ENCODE results near the gene SET. TPM values are rescaled to one million over a fixed set of nuclear protein-coding genes. Genes with fewer than 3 reads are reported as not detected.

SET gene, protein sequence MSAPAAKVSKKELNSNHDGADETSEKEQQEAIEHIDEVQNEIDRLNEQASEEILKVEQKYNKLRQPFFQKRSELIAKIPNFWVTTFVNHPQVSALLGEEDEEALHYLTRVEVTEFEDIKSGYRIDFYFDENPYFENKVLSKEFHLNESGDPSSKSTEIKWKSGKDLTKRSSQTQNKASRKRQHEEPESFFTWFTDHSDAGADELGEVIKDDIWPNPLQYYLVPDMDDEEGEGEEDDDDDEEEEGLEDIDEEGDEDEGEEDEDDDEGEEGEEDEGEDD
- 100 to 1,000 TPM; 209 to 355 (median 256) TPM for total RNA-seq

DNA sequence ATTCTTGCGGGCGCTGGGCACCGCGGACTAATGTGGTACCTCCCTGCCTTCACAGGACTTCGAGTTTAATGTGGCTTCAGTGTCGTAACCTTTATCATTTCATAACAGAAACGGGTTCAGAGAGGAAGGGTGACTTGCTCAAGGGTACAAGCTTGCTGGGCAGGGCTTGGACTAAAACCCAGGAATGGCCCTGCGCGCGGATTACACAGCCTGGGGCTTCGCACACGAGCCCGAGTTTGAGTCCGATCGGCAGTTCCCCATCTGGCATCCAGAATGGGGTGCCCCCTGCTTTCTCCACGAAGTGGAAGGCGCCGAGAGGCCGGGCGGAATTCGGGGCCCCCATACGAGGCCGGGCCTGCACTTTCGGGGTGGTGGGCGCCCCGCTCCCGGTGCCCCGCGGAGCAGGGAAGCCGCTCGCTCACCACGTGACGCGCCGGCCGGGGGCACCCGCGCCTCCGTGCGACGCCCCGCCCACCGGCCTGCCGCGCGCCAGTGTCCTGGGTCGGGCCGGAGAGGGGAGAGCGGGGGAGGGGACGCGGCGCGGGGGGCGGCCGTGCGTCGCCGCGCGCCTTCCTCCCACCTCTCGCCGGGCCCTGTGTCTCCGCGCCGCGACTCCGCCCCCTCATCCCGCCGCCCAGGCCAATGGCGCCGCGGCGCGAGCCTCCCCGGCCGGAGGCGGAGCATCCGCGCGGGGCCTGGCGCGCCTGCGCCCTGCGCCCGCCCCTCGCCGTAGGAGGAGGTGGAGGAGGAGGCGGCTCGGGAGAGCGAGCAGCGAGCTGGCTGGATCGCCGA lies at the start of gene SET:
Gene SET, plus strand, starts transcription at position 722 of the 792 bp plus-strand sequence. CDS start 361 bp downstream, outside the sequence.
- H3K27me3 ChIP-seq, result no peaks in the 10 kb centered on the region
- H3K36me3 ChIP-seq, result peaks cover 0 to 23% of the 10 kb centered on the region in 2 donors
- ATAC-seq, result peak; percentile 96
- peak within 1 kb of the TSS; percentile 71 to 95 for H3K4me3 ChIP-seq
- 50 to 60% methylated on average over 1 to 4 of the region's 93 CpGs for WGBS, 2 donors (ENCODE audit: low coverage in 1 of 2)
- TF ChIP-seq, protein P1, sequence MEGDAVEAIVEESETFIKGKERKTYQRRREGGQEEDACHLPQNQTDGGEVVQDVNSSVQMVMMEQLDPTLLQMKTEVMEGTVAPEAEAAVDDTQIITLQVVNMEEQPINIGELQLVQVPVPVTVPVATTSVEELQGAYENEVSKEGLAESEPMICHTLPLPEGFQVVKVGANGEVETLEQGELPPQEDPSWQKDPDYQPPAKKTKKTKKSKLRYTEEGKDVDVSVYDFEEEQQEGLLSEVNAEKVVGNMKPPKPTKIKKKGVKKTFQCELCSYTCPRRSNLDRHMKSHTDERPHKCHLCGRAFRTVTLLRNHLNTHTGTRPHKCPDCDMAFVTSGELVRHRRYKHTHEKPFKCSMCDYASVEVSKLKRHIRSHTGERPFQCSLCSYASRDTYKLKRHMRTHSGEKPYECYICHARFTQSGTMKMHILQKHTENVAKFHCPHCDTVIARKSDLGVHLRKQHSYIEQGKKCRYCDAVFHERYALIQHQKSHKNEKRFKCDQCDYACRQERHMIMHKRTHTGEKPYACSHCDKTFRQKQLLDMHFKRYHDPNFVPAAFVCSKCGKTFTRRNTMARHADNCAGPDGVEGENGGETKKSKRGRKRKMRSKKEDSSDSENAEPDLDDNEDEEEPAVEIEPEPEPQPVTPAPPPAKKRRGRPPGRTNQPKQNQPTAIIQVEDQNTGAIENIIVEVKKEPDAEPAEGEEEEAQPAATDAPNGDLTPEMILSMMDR (IDR thresholded peaks at IDR 0.05), result peak in 1 of 4 experiments; percentile 26
- TF ChIP-seq EP300 (IDR thresholded peaks at IDR 0.05) (no peak), POLR2A (IDR thresholded peaks at IDR 0.05) (peak in 1 of 2 donors; percentile 97), POLR2AphosphoS5 (IDR thresholded peaks at IDR 0.05) (peak; percentile 89)
- H3K4me1 ChIP-seq, result peaks cover 4 to 49% (median 21%) of the 10 kb centered on the region in 3 donors
- H3K9me3 ChIP-seq, result no peaks in the 10 kb centered on the region
- peak within 1 kb of the TSS; percentile 91 to 99 (median 96) for H3K27ac ChIP-seq

GRCh38 chr9:128640603-128641002 lies 48.4 kb upstream of the SET start:
- no peak overlapping the region for H3K4me3 ChIP-seq
- H3K27me3 ChIP-seq, result no peaks in the 10 kb centered on the region
- no peaks in the 10 kb centered on the region for H3K9me3 ChIP-seq
- ATAC-seq, result no peak
- H3K4me1 ChIP-seq, result peaks cover 0 to 10% (median 7%) of the 10 kb centered on the region in 3 donors
- no peak for TF ChIP-seq POLR2AphosphoS5 (IDR thresholded peaks at IDR 0.05)
- no peak for TF ChIP-seq POLR2A (IDR thresholded peaks at IDR 0.05)
- TF ChIP-seq EP300 (IDR thresholded peaks at IDR 0.05), result no peak
- TF ChIP-seq, protein P1 (IDR thresholded peaks at IDR 0.05), result no peak
- 97% methylated on average over 5 of the region's 18 CpGs; no CpG with 5 or more reads in 1 of the 2 donors for WGBS, 2 donors (ENCODE audit: low coverage in 1 of 2)
- H3K27ac ChIP-seq, result no peak overlapping the region
- H3K36me3 ChIP-seq, result peaks cover 0 to 25% of the 10 kb centered on the region in 2 donors

DNA sequence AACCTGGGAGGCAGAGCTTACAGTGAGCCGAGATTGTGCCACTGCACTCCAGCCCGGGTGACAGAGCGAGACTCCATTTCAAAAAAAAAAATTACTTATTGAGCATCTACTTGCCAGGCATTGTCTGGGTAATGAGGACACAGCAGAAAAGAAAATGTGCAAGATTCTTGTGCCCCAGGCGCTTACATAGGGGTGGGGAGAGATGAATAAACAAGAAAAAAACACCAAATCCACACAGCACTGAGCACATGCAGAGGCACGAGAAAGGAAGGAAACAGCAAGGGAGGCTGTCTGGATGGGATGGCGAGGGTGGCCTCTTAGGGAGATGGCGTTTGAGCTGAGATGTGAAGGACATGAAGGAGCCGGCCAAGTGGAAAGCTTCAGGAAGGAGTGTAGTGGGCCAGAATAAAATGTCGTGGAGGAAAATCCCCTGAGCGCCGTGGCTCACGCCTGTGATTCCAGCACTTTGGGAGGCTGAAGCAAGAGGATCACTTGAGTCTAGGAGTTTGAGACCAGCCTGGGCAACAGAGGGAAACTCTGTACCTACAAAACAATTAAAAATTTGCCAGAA lies 46.3 kb upstream of the SET start:
- ATAC-seq, result no peak
- Histone ChIP-seq H3K4me3 (no peak overlapping the region), H3K9me3 (no peaks in the 10 kb centered on the region), H3K4me1 (no peaks in the 10 kb centered on the region), H3K27me3 (no peaks in the 10 kb centered on the region), H3K36me3 (peaks cover 0 to 29% of the 10 kb centered on the region in 2 donors), H3K27ac (no peak overlapping the region)
- 69 to 82% methylated on average over 9 to 10 of the region's 12 CpGs for WGBS, 2 donors (ENCODE audit: low coverage in 1 of 2)
- no peak for TF ChIP-seq POLR2A (IDR thresholded peaks at IDR 0.05)
- TF ChIP-seq, protein P1 (IDR thresholded peaks at IDR 0.05), result no peak
- TF ChIP-seq EP300 (IDR thresholded peaks at IDR 0.05), result no peak
- no peak for TF ChIP-seq POLR2AphosphoS5 (IDR thresholded peaks at IDR 0.05)

GRCh38 chr9:128643519-128644300 lies 45.3 kb upstream of the SET start:
- H3K4me1 ChIP-seq, result no peaks in the 10 kb centered on the region
- ATAC-seq, result no peak
- no peak for TF ChIP-seq EP300 (IDR thresholded peaks at IDR 0.05)
- no peak for TF ChIP-seq POLR2AphosphoS5 (IDR thresholded peaks at IDR 0.05)
- TF ChIP-seq POLR2A (IDR thresholded peaks at IDR 0.05), result no peak
- TF ChIP-seq, protein P1 (IDR thresholded peaks at IDR 0.05), result no peak
- H3K4me3 ChIP-seq, result no peak overlapping the region
- H3K27ac ChIP-seq, result no peak overlapping the region
- peaks cover 0 to 27% of the 10 kb centered on the region in 2 donors for H3K36me3 ChIP-seq
- H3K9me3 ChIP-seq, result no peaks in the 10 kb centered on the region
- WGBS, 2 donors (ENCODE audit: low coverage in 1 of 2), result 64 to 65% methylated on average over 5 to 10 of the region's 12 CpGs
- no peaks in the 10 kb centered on the region for H3K27me3 ChIP-seq

Measured in gastroesophageal sphincter (tissue), 4 donors.